Activated CD8-positive, alpha-beta memory T cell treated with anti-CD3 and anti-CD28 coated beads, Interleukin-2, amount 10 ng/mL, durations not matched to agents 7 days and 5 days (primary cell): ENCODE measurements around the gene BPIFB2. TPM values are rescaled to one million over a fixed set of nuclear protein-coding genes. Genes with fewer than 3 reads are reported as not detected.

Experiments used
- ATAC-seq: fragments of 150-1000 bp; cut with Tn5 transposase; one replicate; pipeline ENCODE4 v1.10.0; 2021; ENCODE audit warnings: moderate library complexity
- CTCF ChIA-PET: fragments of 350-600 bp; sonication (Branson Sonifier 250); formaldehyde crosslinking; loops from one replicate; lab custom pipeline; 2021; ENCODE audit warnings: antibody characterized with exemption; lab: Charles Lee
- DNase-seq: peaks from one replicate; pipeline ENCODE4 v3.0.0-alpha.2; 2020
- H3K27ac Mint-ChIP-seq: one replicate; pipeline ENCODE4 v1.8.0; 2021; ENCODE audit warnings: mild to moderate bottlenecking, mixed read lengths
- H3K27me3 Mint-ChIP-seq: one replicate; pipeline ENCODE4 v1.8.0; 2021; ENCODE audit warnings: mixed read lengths
- H3K36me3 Mint-ChIP-seq: one replicate; pipeline ENCODE4 v1.8.0; 2021; ENCODE audit warnings: mild to moderate bottlenecking, mixed read lengths
- H3K4me1 Mint-ChIP-seq: one replicate; pipeline ENCODE4 v1.8.0; 2021; ENCODE audit warnings: mixed read lengths
- H3K4me3 Mint-ChIP-seq: one replicate; pipeline ENCODE4 v1.8.0; 2021; ENCODE audit warnings: mild to moderate bottlenecking, moderate library complexity, mixed read lengths
- H3K9me3 Mint-ChIP-seq: one replicate; pipeline ENCODE4 v1.8.0; 2022; ENCODE audit warnings: low read depth, mixed read lengths
- total RNA-seq, 2 experiments: library from RNA; stranded (reverse); gene quantifications; one replicate each; pipeline ENCODE4 v1.2.3, GENCODE V29; 2021

Gene BPIFB2
- total RNA-seq, 2 experiments from 2014 or later, result not detected

DNA sequence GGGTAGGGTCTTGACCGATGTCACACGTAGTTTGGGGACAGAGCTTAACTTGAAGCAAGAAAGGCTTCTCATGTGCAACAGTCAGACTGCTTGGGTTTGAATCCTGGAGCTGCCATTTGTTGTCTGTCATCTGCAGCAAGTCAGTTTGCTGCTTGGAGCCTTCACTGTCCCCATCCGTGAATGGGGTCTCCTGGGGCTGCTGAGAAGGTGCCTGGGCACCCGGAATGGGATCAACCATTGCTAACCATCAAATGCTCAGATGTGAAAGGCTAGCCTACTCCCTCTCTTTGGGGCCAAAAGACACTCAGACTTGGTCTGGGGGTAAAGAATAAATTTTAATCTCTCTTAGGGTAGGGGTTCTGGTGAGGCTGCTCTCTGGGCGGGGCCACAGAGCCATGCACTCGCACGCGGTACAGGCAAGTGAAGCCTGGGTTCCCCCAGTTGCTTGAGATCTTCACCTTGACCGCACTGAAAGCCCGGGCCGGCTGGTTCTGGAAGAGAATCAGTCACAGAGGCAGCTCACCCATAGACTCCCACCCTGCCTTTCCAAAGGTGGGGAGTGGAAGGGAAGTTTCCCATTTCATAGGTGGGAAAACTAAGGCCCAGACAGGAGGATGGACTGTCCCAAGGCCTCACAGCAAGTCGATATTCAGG, 23.9 kb upstream of the BPIFB2 start:
- H3K27ac Mint-ChIP-seq, result no peak overlapping the region
- CTCF ChIA-PET, result interaction anchor here (1.0 kb wide), 1 partner anchor 12 kb away, joined by 3 read pairs; no protein-coding TSS in a partner anchor
- H3K4me3 Mint-ChIP-seq, result no peak overlapping the region

DNA sequence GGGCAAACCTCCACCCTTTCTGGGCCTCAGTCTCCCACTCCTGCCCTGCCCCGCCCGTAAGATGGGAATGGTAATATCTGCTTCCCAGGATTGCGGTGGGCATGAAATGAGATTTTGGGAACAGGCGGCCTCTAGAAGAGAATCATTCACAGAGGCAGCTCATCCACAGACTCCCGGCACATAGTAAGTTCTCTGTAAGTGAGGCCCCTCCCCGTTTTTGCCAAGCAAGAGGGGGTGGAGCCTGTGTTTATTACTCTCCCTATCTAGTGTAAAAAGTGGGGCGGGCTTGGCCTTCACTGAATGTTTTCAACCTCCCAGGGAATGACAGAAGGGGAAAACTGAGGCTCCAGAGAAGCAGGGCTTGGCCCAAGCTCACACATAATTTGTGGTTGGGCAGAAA, 23.3 kb upstream of the BPIFB2 start:
- DNase-seq (no peak), ATAC-seq (no peak)
- no peaks in the 10 kb centered on the region for H3K9me3 Mint-ChIP-seq
- H3K4me1 Mint-ChIP-seq, result no peaks in the 10 kb centered on the region
- H3K4me3 Mint-ChIP-seq, result no peak overlapping the region
- H3K27ac Mint-ChIP-seq, result no peak overlapping the region
- no peaks in the 10 kb centered on the region for H3K27me3 Mint-ChIP-seq
- CTCF ChIA-PET, result interaction anchor here (1.0 kb wide), 1 partner anchor 12 kb away, joined by 3 read pairs; no protein-coding TSS in a partner anchor
- H3K36me3 Mint-ChIP-seq, result no peaks in the 10 kb centered on the region

More for the DNA sequence above, 23.9 kb upstream of the BPIFB2 start:
- no peak for ATAC-seq
- H3K27me3 Mint-ChIP-seq, result no peaks in the 10 kb centered on the region
- no peak for DNase-seq
- H3K9me3 Mint-ChIP-seq, result no peaks in the 10 kb centered on the region
- no peaks in the 10 kb centered on the region for H3K4me1 Mint-ChIP-seq
- H3K36me3 Mint-ChIP-seq, result no peaks in the 10 kb centered on the region

- H3K9me3 Mint-ChIP-seq, result no peaks in the 10 kb centered on the region
- H3K4me1 Mint-ChIP-seq, result no peaks in the 10 kb centered on the region
- no peaks in the 10 kb centered on the region for H3K36me3 Mint-ChIP-seq
- H3K4me3 Mint-ChIP-seq, result no peak overlapping the region
- no peak for ATAC-seq
- no peak for DNase-seq
- no peak overlapping the region for H3K27ac Mint-ChIP-seq
- no peaks in the 10 kb centered on the region for H3K27me3 Mint-ChIP-seq
- CTCF ChIA-PET, result interaction anchor here (1.0 to 1.4 kb wide), 2 partner anchors 13 to 20 kb away, joined by 3 to 4 read pairs; partner anchors contain the start of gene SUN5
These were observed 22.7 kb upstream of the BPIFB2 start for GRCh38 chr20:32984631-32985354.

DNA sequence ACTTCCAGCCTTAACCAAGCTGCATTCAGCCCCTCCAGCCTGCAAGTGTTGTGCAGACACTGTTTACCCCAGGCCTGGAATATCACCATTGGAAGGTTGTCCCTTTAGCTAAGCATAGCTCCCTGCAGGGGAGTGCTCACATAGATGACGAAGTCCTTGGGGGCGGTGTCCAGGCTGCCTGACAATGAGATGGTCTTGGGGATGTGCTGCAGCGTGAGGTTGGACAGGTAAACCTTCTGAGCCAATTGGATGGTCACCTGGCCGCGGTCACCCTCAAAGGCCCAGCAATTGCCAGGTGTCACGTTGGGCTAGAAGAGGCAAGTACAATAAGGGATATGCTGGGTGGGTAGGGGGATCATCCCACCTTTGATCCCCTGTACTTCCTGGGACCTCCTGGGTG, 21.9 kb upstream of the BPIFB2 start:
- Mint-ChIP-seq H3K4me1 (no peaks in the 10 kb centered on the region), H3K27ac (no peak overlapping the region), H3K9me3 (no peaks in the 10 kb centered on the region), H3K27me3 (no peaks in the 10 kb centered on the region), H3K4me3 (no peak overlapping the region), H3K36me3 (no peaks in the 10 kb centered on the region)
- ATAC-seq (no peak), DNase-seq (no peak)
- CTCF ChIA-PET, result interaction anchor here (1.4 kb wide), 1 partner anchor 19 kb away, joined by 4 read pairs; the partner anchor contains the start of gene SUN5

GRCh38 chr20:32986331-32986966, 21.1 kb upstream of the BPIFB2 start:
- Mint-ChIP-seq H3K4me1 (no peaks in the 10 kb centered on the region), H3K9me3 (no peaks in the 10 kb centered on the region), H3K36me3 (no peaks in the 10 kb centered on the region), H3K4me3 (no peak overlapping the region), H3K27ac (no peak overlapping the region), H3K27me3 (no peaks in the 10 kb centered on the region)
- ATAC-seq (no peak), DNase-seq (no peak)
- CTCF ChIA-PET, result no interaction called here

DNA sequence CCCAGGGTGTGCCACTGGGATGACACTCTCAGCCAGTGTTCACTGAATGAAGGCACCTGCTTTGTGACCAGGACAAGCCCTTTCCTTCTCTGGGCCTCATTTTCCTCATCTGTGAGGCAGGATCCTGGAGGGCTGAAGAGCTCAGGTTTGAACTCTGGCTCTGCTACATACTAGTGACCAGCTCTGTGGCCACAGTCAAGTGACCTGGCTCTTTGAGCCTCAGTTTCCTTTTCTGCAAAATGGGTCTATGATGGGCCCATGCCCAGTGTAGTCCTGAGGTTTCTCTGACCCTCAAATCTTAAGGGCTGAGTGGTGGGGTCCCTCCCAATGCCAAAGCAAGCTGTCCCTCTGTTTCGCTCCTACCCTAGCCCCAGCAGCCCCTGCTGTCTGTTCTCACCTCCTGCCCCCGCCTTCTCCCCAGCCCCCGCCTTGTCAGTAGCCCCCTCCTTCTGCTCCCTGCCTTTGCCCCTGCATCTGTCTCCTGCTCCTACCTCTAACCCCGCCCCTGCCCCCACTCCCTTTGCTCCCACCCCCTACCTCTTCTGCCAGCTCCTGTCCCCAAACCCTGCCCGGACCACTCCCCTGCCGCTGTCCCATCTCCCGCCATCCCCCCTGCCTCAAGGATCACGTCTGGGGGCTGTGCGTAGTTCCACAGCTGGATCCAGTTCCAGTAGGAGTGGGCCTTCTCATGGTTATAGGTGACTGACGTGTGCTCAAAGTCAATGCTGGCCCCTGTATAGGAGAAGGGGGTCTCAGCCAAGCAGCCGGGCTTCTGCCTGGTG, 20.3 kb upstream of the BPIFB2 start:
- Mint-ChIP-seq H3K27ac (peak overlapping the region; percentile 26), H3K9me3 (no peaks in the 10 kb centered on the region), H3K4me3 (no peak overlapping the region), H3K4me1 (no peaks in the 10 kb centered on the region), H3K36me3 (no peaks in the 10 kb centered on the region), H3K27me3 (no peaks in the 10 kb centered on the region)
- CTCF ChIA-PET, result interaction anchor here (1.3 kb wide), 1 partner anchor 85 kb away, joined by 5 read pairs; no protein-coding TSS in a partner anchor
- ATAC-seq (no peak), DNase-seq (no peak)

- no peak for ATAC-seq
- no peaks in the 10 kb centered on the region for H3K9me3 Mint-ChIP-seq
- DNase-seq, result no peak
- no peaks in the 10 kb centered on the region for H3K4me1 Mint-ChIP-seq
- no peak overlapping the region for H3K27ac Mint-ChIP-seq
- H3K4me3 Mint-ChIP-seq, result no peak overlapping the region
- CTCF ChIA-PET, result interaction anchor here (1.3 kb wide), 1 partner anchor 86 kb away, joined by 5 read pairs; no protein-coding TSS in a partner anchor
- no peaks in the 10 kb centered on the region for H3K27me3 Mint-ChIP-seq
- no peaks in the 10 kb centered on the region for H3K36me3 Mint-ChIP-seq
These were observed 19.5 kb upstream of the BPIFB2 start for GRCh38 chr20:32988008-32988407.

DNA sequence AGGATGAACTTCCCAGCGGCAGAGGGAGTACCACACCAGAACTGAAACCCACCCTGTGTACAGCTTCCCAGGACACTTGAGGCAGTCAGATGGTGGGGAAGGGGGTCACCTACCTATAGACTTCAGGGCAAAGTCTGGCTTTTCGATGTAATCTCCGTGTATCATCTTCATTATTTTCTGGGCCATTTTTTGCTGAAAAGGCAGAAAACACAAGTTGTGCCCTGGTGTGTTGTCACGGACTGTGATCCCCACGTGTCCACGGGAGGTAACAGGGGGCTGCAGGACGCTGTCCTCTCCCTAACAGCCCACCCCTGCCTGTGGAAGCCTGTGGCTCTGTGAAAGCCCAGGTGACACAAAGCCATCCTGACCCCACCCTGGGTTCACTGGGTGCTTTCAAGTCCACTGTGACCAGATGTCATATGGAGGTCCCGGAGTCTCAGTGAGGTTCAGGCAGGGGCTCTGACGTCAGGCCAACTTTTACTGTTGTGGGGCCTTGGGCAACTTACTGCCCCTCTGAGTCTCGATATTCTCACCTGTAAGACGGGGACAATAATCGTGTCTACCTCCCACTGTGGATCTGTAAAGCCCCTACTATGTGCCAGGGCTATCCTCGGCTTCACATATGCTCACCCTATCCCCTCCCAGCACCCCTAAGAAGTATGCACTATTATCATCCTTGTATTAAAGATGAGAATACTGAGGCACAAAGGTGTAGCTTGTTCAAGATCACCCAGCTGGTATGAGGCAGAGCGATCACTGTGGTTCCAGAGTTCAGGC, 17.8 kb upstream of the BPIFB2 start:
- ATAC-seq (no peak), DNase-seq (no peak)
- H3K36me3 Mint-ChIP-seq, result no peaks in the 10 kb centered on the region
- no peak overlapping the region for H3K27ac Mint-ChIP-seq
- CTCF ChIA-PET, result interaction anchor here (1.8 kb wide), 1 partner anchor 27 kb away, joined by 4 read pairs; no protein-coding TSS in a partner anchor
- no peaks in the 10 kb centered on the region for H3K4me1 Mint-ChIP-seq
- H3K27me3 Mint-ChIP-seq, result no peaks in the 10 kb centered on the region
- H3K9me3 Mint-ChIP-seq, result peaks cover under 1% of the 10 kb centered on the region
- no peak overlapping the region for H3K4me3 Mint-ChIP-seq

DNA sequence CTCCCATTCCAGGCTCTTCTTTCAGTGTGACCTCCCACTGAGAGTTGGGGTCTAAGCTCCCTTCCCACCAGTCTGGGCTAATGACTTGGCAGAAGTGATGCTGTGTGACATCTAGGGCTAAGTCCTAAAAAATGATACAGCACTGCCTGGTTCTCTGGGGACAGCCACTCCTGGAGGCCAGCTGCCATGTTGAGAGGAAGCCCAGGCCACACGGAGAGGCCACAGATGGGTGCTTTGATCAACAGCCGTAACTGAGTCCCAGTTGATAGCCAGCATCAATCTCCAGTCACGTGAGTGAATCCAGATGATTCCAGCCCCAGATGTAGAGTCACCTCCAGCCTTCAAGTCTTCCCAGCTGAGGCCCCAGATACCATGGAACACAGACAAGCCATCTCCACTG, 17.1 kb upstream of the BPIFB2 start:
- CTCF ChIA-PET, result interaction anchor here (1.2 to 1.8 kb wide), 2 partner anchors 14 to 26 kb away, joined by 3 to 4 read pairs; partner anchors contain the start of gene SUN5
- Mint-ChIP-seq H3K4me3 (no peak overlapping the region), H3K9me3 (peaks cover 4% of the 10 kb centered on the region), H3K27me3 (no peaks in the 10 kb centered on the region), H3K27ac (no peak overlapping the region), H3K4me1 (no peaks in the 10 kb centered on the region), H3K36me3 (no peaks in the 10 kb centered on the region)
- no peak for DNase-seq
- ATAC-seq, result no peak

GRCh38 chr20:32991383-32991782, 16.1 kb upstream of the BPIFB2 start:
- H3K36me3 Mint-ChIP-seq, result no peaks in the 10 kb centered on the region
- CTCF ChIA-PET, result interaction anchor here (0.8 to 1.8 kb wide), 3 partner anchors 13 to 25 kb away, joined by 3 to 4 read pairs (median 3); partner anchors contain the start of gene SUN5
- DNase-seq (no peak), ATAC-seq (no peak)
- peaks cover 4% of the 10 kb centered on the region for H3K9me3 Mint-ChIP-seq
- H3K27ac Mint-ChIP-seq, result no peak overlapping the region
- no peaks in the 10 kb centered on the region for H3K27me3 Mint-ChIP-seq
- H3K4me3 Mint-ChIP-seq, result no peak overlapping the region
- no peaks in the 10 kb centered on the region for H3K4me1 Mint-ChIP-seq

GRCh38 chr20:32991792-32992641, 15.5 kb upstream of the BPIFB2 start:
- Mint-ChIP-seq H3K4me1 (no peaks in the 10 kb centered on the region), H3K9me3 (peaks cover 4% of the 10 kb centered on the region), H3K4me3 (no peak overlapping the region), H3K36me3 (no peaks in the 10 kb centered on the region), H3K27ac (no peak overlapping the region), H3K27me3 (no peaks in the 10 kb centered on the region)
- ATAC-seq (no peak), DNase-seq (no peak)
- CTCF ChIA-PET, result interaction anchor here (0.8 to 1.8 kb wide), 2 partner anchors 24 to 25 kb away, joined by 3 to 4 read pairs; no protein-coding TSS in a partner anchor
